IMR-90 (cell line): Measurements from ENCODE around the gene ALKBH5. TPM values are rescaled to one million over a fixed set of nuclear protein-coding genes. Genes with fewer than 3 reads are reported as not detected.
"Not testable (repeated sequence)": the region's sequence is repeated elsewhere in the genome, so short reads cannot be mapped to it uniquely, and the experiment has no call there.

Experiments
- ATAC-seq: fragments of 200-7000 bp; cut with Tn5 transposase; 2 replicates; pipeline ENCODE4 v1.9.1; 2020; ENCODE audit warnings: low read depth, mild to moderate bottlenecking, moderate library complexity
- BruUV-seq: library from RNA; stranded (reverse); fragments of 400-500 nt; replicated peaks from 2 replicates; lab custom pipeline; 2021; lab: Mats Ljungman, UMichigan
- CTCF ChIA-PET: fragments of 300-600 bp; formaldehyde crosslinking; extraction: SDS; loops from one replicate; lab custom pipeline; 2021; ENCODE audit warnings: antibody characterized with exemption; lab: Yijun Ruan, JAX
- POLR2A ChIA-PET: fragments of 300-600 bp; sonication (Branson Sonifier 250); formaldehyde crosslinking; loops from one replicate; lab custom pipeline; 2022; ENCODE audit warnings: antibody characterized with exemption; ENCODE audit not compliant: unreplicated experiment; lab: Charles Lee
- DNase-seq: peaks from one replicate; pipeline ENCODE4 v3.0.0; 2013
- H2AFZ ChIP-seq: replicated peaks from 2 replicates; pipeline ENCODE3; 2013; ENCODE audit warnings: low read length, mild to moderate bottlenecking; ENCODE audit not compliant: poor library complexity
- H2AK5ac ChIP-seq: 2 replicates; pipeline ENCODE4 v1.6.1; 2013; ENCODE audit warnings: low read depth, low read length, inconsistent platforms
- H2AK9ac ChIP-seq: replicated peaks from 2 replicates; pipeline ENCODE3; 2013; ENCODE audit warnings: mild to moderate bottlenecking, low read depth, low read length, moderate library complexity; ENCODE audit not compliant: poor library complexity
- H2BK120ac ChIP-seq: 2 replicates; pipeline ENCODE4 v1.6.1; 2013; ENCODE audit warnings: low read depth, low read length, inconsistent platforms
- H2BK15ac ChIP-seq: 3 replicates; pipeline ENCODE4 v1.6.1; 2013; ENCODE audit warnings: low read depth, low read length, inconsistent platforms
- H2BK20ac ChIP-seq: 2 replicates; pipeline ENCODE4 v1.6.1; 2013; ENCODE audit warnings: low read depth, mild to moderate bottlenecking, inconsistent platforms, low read length, moderate library complexity
- H2BK5ac ChIP-seq: 2 replicates; pipeline ENCODE4 v1.6.1; 2013; ENCODE audit warnings: mild to moderate bottlenecking, low read depth, low read length, inconsistent platforms; ENCODE audit not compliant: poor library complexity, severe bottlenecking
- H3K14ac ChIP-seq: replicated peaks from 2 replicates; pipeline ENCODE4 v1.6.1; 2013; ENCODE audit warnings: low read depth, low read length, inconsistent platforms
- H3K18ac ChIP-seq: 2 replicates; pipeline ENCODE4 v1.6.1; 2013; ENCODE audit warnings: low read depth, low read length, control low read depth
- H3K23ac ChIP-seq: 2 replicates; pipeline ENCODE4 v1.6.1; 2013; ENCODE audit warnings: low read depth, low read length, inconsistent platforms
- H3K27ac ChIP-seq: 2 replicates; pipeline ENCODE4 v1.5.1; 2013; ENCODE audit warnings: mild to moderate bottlenecking, control low read depth, low read length; ENCODE audit not compliant: insufficient read depth
- H3K27me3 ChIP-seq: 2 replicates; pipeline ENCODE4 v1.6.1; 2013; ENCODE audit warnings: low read length; ENCODE audit not compliant: control insufficient read depth, insufficient read depth
- H3K36me3 ChIP-seq: 2 replicates; pipeline ENCODE4 v1.6.1; 2013; ENCODE audit warnings: low read length, mixed read lengths; ENCODE audit not compliant: control insufficient read depth, insufficient read depth
- H3K4ac ChIP-seq: 2 replicates; pipeline ENCODE4 v1.6.1; 2013; ENCODE audit warnings: low read depth, low read length, inconsistent platforms
- H3K4me1 ChIP-seq: 2 replicates; pipeline ENCODE4 v1.6.1; 2013; ENCODE audit warnings: low read length, mixed read lengths; ENCODE audit not compliant: control insufficient read depth, insufficient read depth
- H3K4me2 ChIP-seq: 2 replicates; pipeline ENCODE4 v1.6.1; 2013; ENCODE audit warnings: low read depth, mild to moderate bottlenecking, control low read depth, low read length, moderate library complexity
- H3K4me3 ChIP-seq: 2 replicates; pipeline ENCODE4 v1.5.1; 2013; ENCODE audit warnings: low read depth, mild to moderate bottlenecking, control low read depth, low read length, moderate library complexity; ENCODE audit not compliant: insufficient read depth
- H3K56ac ChIP-seq: 2 replicates; pipeline ENCODE4 v1.6.1; 2013; ENCODE audit warnings: low read length, inconsistent platforms; ENCODE audit not compliant: insufficient read depth; ENCODE audit errors: extremely low read depth
- H3K79me1 ChIP-seq, 2 experiments: 2 replicates each; pipeline ENCODE4 v1.6.1; 2013; ENCODE audit warnings: low read length in 2 of 2, inconsistent platforms in 1 of 2, low read depth in 1 of 2
- H3K9ac ChIP-seq: 2 replicates; pipeline ENCODE4 v1.6.1; 2013; ENCODE audit warnings: low read depth, low read length, control low read depth
- H3K9me1 ChIP-seq: 2 replicates; pipeline ENCODE4 v1.6.1; 2013; ENCODE audit warnings: low read length, inconsistent platforms; ENCODE audit not compliant: insufficient read depth
- H3K9me3 ChIP-seq: 2 replicates; pipeline ENCODE4 v1.6.1; 2013; ENCODE audit warnings: low read length; ENCODE audit not compliant: control insufficient read depth, insufficient read depth
- H4K20me1 ChIP-seq: 2 replicates; pipeline ENCODE4 v1.6.1; 2013; ENCODE audit warnings: low read length, inconsistent platforms; ENCODE audit not compliant: insufficient read depth
- H4K5ac ChIP-seq: 2 replicates; pipeline ENCODE4 v1.6.1; 2013; ENCODE audit warnings: mild to moderate bottlenecking, low read depth, low read length, control low read depth
- H4K8ac ChIP-seq, 2 experiments: 2 replicates each; pipeline ENCODE4 v1.6.1; 2013; ENCODE audit warnings: low read depth in 2 of 2, low read length in 2 of 2, control low read depth in 1 of 2, inconsistent platforms in 1 of 2
- H4K91ac ChIP-seq: 2 replicates; pipeline ENCODE4 v1.6.1; 2013; ENCODE audit warnings: low read depth, low read length, inconsistent platforms; ENCODE audit not compliant: insufficient read depth
- WGBS, 2 experiments: methylation state at CpG; one replicate each; pipeline versions ENCODE4 v1.1.5 to v1.1.7; 2013; ENCODE audit warnings: missing lambda C conversion rate in 2 of 2; ENCODE audit not compliant: insufficient read length in 1 of 2; ENCODE audit errors: extremely low coverage in 2 of 2; 5-methylcytosine and 5-hydroxymethylcytosine counted together
- dilution Hi-C: fragments of 300-500 bp; cut with HindIII; formaldehyde crosslinking; loops from one replicate; pipeline ENCODE4 v1.14.3; 2018; ENCODE audit warnings: low sequenced_read_pairs; ENCODE audit not compliant: unreplicated experiment
- in situ Hi-C: fragments of 300-500 bp; cut with MboI; formaldehyde crosslinking; loops from 3 replicates; pipeline ENCODE4 v1.14.3; 2019; ENCODE audit warnings: low sequenced_read_pairs, inconsistent platforms, mixed read lengths
- intact Hi-C: fragments of 100-400 bp; cut with micrococcal nuclease; formaldehyde crosslinking; loops from 2 replicates; pipeline ENCODE4 v1.10.0; 2022
- polyA plus RNA-seq, 3 experiments: library from polyadenylated mRNA; depleted of rRNA; stranded (reverse); fragments of >200 nt; gene quantifications; 2 replicates each; pipeline ENCODE4 v1.2.3, GENCODE V29; 2012; ENCODE audit warnings: low replicate concordance in 1 of 3
- total RNA-seq: library from RNA; depleted of rRNA; stranded (reverse); fragments of >200 nt; gene quantifications from 2 replicates; pipeline ENCODE4 v1.2.3, GENCODE V29; 2012

Gene ALKBH5
- total and polyA plus RNA-seq, 2 of the 4 experiments (the other 2 are of a cell fraction) = 57.6 to 79.6 TPM

GRCh38 chr17:18216906-18217305 is 33.3 kb downstream of the ALKBH5 start:
- dilution Hi-C loops, in situ Hi-C loops, H4K91ac ChIP-seq, H3K9ac ChIP-seq, H3K14ac ChIP-seq, H2AK5ac ChIP-seq, H3K36me3 ChIP-seq, DNase-seq, H3K27me3 ChIP-seq, H3K79me1 ChIP-seq, H2AK9ac ChIP-seq, H3K23ac ChIP-seq, H2AFZ ChIP-seq, H3K9me3 ChIP-seq, ATAC-seq, H4K5ac ChIP-seq, H2BK5ac ChIP-seq, H3K18ac ChIP-seq, BruUV-seq, H3K4ac ChIP-seq, H2BK120ac ChIP-seq, H3K27ac ChIP-seq, H2BK20ac ChIP-seq, H2BK15ac ChIP-seq, H4K20me1 ChIP-seq, H4K8ac ChIP-seq, POLR2A ChIA-PET, H3K4me3 ChIP-seq, H3K4me2 ChIP-seq, CTCF ChIA-PET, H3K56ac ChIP-seq: not testable (repeated sequence)
- Histone ChIP-seq H3K9me1 (peaks cover 14% of the 10 kb centered on the region), H3K4me1 (peaks cover 12% of the 10 kb centered on the region)
- WGBS, 2 experiments = 74% methylated on average over 5 of the region's 11 CpGs; no CpG with 5 or more reads in 1 of the 2 experiments
- intact Hi-C loops = loop anchor here (1.0 kb wide), 1 partner anchor 76 kb away; no protein-coding TSS in a partner anchor
